DND-41 (cell line): ENCODE results near the gene PITPNC1.

ENCODE experiments used
- EZH2 ChIP-seq: IDR thresholded peaks from 3 replicates; pipeline ENCODE4 v1.6.1; 2012; ENCODE audit warnings: borderline replicate concordance, low read depth, mild to moderate bottlenecking, moderate library complexity, low read length, inconsistent platforms; ENCODE audit not compliant: severe bottlenecking
- TF ChIP-seq, protein P1 (sequence below): IDR thresholded peaks from 2 replicates; pipeline ENCODE4 v1.5.1; 2012; ENCODE audit warnings: borderline replicate concordance, low read length, moderate library complexity, mild to moderate bottlenecking; ENCODE audit not compliant: poor library complexity, severe bottlenecking; ENCODE audit errors: extremely low read depth

DNA sequence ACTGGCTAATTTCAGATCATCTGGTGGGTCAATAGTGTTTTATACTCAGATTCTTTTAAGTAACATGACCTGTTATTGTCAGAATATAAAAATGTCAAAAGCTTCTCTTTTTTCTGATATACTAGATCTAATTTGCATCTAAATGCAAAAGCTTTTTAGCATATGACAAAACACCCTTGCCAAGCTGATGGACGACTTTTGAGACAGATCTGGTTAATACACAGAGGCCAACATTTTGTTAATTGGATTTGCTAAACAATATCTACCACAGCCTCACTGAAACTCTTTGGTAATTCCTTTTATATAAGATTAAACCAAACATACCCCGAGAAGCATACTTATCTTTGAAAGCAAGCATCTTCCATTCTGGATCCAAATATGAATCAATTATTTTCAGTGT, 330.4 kb downstream of the PITPNC1 start:
- TF ChIP-seq, protein P1, sequence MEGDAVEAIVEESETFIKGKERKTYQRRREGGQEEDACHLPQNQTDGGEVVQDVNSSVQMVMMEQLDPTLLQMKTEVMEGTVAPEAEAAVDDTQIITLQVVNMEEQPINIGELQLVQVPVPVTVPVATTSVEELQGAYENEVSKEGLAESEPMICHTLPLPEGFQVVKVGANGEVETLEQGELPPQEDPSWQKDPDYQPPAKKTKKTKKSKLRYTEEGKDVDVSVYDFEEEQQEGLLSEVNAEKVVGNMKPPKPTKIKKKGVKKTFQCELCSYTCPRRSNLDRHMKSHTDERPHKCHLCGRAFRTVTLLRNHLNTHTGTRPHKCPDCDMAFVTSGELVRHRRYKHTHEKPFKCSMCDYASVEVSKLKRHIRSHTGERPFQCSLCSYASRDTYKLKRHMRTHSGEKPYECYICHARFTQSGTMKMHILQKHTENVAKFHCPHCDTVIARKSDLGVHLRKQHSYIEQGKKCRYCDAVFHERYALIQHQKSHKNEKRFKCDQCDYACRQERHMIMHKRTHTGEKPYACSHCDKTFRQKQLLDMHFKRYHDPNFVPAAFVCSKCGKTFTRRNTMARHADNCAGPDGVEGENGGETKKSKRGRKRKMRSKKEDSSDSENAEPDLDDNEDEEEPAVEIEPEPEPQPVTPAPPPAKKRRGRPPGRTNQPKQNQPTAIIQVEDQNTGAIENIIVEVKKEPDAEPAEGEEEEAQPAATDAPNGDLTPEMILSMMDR, result no peak
- no peak for TF ChIP-seq EZH2
